Subcutaneous abdominal adipose tissue (tissue), 5 donors: ENCODE measurements around the gene AMOTL2.

ENCODE experiments used
- H3K27ac ChIP-seq: one replicate; pipeline ENCODE4 v1.7.0; 2013; ENCODE audit warnings: low read depth, mild to moderate bottlenecking, inconsistent platforms, low read length, moderate library complexity
- H3K27me3 ChIP-seq, 5 donors: one replicate each; pipeline ENCODE4 v1.7.0; 2013; ENCODE audit warnings: low read length in 5 of 5, inconsistent platforms in 1 of 5; ENCODE audit not compliant: control insufficient read depth in 5 of 5, insufficient read depth in 4 of 5
- H3K36me3 ChIP-seq, 5 donors: one replicate each; pipeline ENCODE4 v1.7.0; 2013; ENCODE audit warnings: low read length in 5 of 5; ENCODE audit not compliant: control insufficient read depth in 5 of 5, insufficient read depth in 5 of 5
- H3K4me1 ChIP-seq, 5 donors: one replicate each; pipeline ENCODE4 v1.7.0; 2013; ENCODE audit warnings: low read length in 5 of 5, mild to moderate bottlenecking in 3 of 5, moderate library complexity in 1 of 5; ENCODE audit not compliant: control insufficient read depth in 5 of 5, insufficient read depth in 5 of 5
- H3K4me3 ChIP-seq, 5 donors: one replicate each; pipeline ENCODE4 v1.7.0; 2013; ENCODE audit warnings: low read length in 5 of 5, low read depth in 1 of 5
- H3K9ac ChIP-seq, 5 donors: one replicate each; pipeline ENCODE4 v1.7.0; 2013; ENCODE audit warnings: low read length in 5 of 5, mild to moderate bottlenecking in 4 of 5, moderate library complexity in 3 of 5
- H3K9me3 ChIP-seq, 5 donors: one replicate each; pipeline ENCODE4 v1.7.0; 2013; ENCODE audit warnings: low read length in 5 of 5; ENCODE audit not compliant: control insufficient read depth in 5 of 5
- donor health status: healthy.
- donor health status: healthy.
- donor health status: healthy.
- donor health status: healthy.
- donor health status: healthy.

Gene AMOTL2

GRCh38 chr3:134367869-134368750, 6.1 kb downstream of the AMOTL2 start:
- Histone ChIP-seq H3K9me3 (no peaks in the 10 kb centered on the region), H3K27me3 (no peaks in the 10 kb centered on the region), H3K27ac (peak overlapping the region; percentile 99), H3K4me3 (peak overlapping the region in 1 of 5 donors; percentile 92), H3K36me3 (peaks cover 2 to 86% (median 83%) of the 10 kb centered on the region in 5 donors), H3K4me1 (peaks cover 49 to 98% (median 94%) of the 10 kb centered on the region in 5 donors), H3K9ac (no peak overlapping the region)

DNA sequence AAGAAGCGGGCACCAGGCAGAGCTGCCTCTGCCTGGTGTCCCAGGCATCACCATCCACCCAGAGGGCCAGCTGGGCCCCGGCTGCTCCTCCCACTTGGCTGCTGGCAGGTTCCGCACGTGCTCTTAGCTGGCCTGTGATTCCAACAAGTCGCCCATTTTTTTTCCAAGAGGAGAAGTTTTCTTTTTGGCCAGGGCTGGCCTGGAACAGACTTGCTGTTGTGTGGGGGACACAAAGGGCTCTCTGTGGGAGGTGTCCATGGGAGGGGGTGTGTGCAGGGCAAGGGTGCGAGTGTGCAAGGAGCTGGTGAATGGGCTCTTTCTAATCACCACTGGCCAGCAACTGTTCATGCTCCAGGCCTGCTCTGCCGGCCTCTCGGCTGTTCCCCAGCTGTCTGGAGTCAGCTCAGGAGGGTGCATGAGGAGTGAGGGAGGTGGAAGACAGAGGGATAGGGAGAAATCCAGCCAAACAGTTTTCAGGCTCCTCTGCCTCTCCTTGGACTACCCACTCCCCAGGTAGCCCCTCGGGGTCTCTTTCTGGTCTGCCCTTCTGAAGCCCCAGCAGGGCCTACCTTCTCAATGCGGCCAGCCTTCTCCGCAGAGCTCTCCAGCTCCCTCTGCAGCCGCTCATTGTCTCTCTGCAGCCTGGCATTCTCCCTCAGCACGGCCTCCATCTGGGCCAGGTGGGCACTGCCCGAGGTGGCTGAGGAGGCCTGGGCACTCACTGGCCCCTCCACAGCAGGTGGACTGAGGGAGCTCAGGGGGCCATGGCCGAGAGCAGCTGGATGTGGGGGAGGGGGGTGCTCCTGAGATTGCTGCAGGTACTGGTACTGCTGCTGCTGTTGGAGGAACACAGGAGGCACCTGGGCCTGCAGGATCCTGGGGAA, 7.1 kb downstream of the AMOTL2 start:
- Histone ChIP-seq H3K9ac (peak overlapping the region in 1 of 5 donors; percentile 12), H3K4me1 (peaks cover 55 to 100% (median 98%) of the 10 kb centered on the region in 5 donors), H3K27me3 (no peaks in the 10 kb centered on the region), H3K36me3 (peaks cover 2 to 94% (median 90%) of the 10 kb centered on the region in 5 donors), H3K9me3 (no peaks in the 10 kb centered on the region), H3K27ac (peak overlapping the region; percentile 98), H3K4me3 (peak overlapping the region in 2 of 5 donors; percentile 3 to 9)

GRCh38 chr3:134366221-134366927, 7.9 kb downstream of the AMOTL2 start:
- no peak overlapping the region for H3K4me3 ChIP-seq
- H3K27me3 ChIP-seq = no peaks in the 10 kb centered on the region
- peak overlapping the region in 3 of 5 donors; percentile 12 to 49 (median 26) for H3K9ac ChIP-seq
- peaks cover 2 to 94% (median 91%) of the 10 kb centered on the region in 5 donors for H3K36me3 ChIP-seq
- H3K9me3 ChIP-seq = no peaks in the 10 kb centered on the region
- peak overlapping the region; percentile 98 for H3K27ac ChIP-seq
- peaks cover 54 to 100% (median 98%) of the 10 kb centered on the region in 5 donors for H3K4me1 ChIP-seq

DNA sequence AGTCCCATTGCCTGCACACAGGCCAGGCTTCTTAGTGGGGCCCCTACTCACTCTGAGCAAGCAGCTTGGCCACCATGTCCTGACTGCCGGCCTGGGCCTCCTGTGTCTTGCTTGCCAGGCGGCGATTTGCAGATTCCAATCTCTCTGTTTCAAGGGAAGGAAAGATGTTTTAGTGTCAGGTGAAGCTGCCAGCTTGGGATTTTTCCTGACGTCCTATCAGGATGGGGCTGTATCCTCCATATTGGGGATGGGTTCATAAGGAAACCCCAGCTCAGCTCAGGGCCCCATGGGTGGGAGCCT, 8.5 kb downstream of the AMOTL2 start:
- Histone ChIP-seq H3K9me3 (no peaks in the 10 kb centered on the region), H3K4me1 (peaks cover 50 to 100% (median 97%) of the 10 kb centered on the region in 5 donors), H3K4me3 (peak overlapping the region in 1 of 5 donors; percentile 45), H3K36me3 (peaks cover 2 to 94% (median 91%) of the 10 kb centered on the region in 5 donors), H3K27me3 (no peaks in the 10 kb centered on the region), H3K27ac (peak overlapping the region; percentile 98), H3K9ac (no peak overlapping the region)

- Histone ChIP-seq H3K9me3 (no peaks in the 10 kb centered on the region), H3K36me3 (peaks cover under 1 to 94% (median 91%) of the 10 kb centered on the region in 5 donors), H3K27ac (peak overlapping the region; percentile 98), H3K9ac (peak overlapping the region in 2 of 5 donors; percentile 26 to 81), H3K4me3 (peak overlapping the region in 2 of 5 donors; percentile 45 to 53), H3K27me3 (no peaks in the 10 kb centered on the region), H3K4me1 (peaks cover 47 to 100% (median 97%) of the 10 kb centered on the region in 5 donors)
These were observed 9.1 kb downstream of the AMOTL2 start for GRCh38 chr3:134364936-134365765.

GRCh38 chr3:134364061-134364935, 9.9 kb downstream of the AMOTL2 start:
- H3K27ac ChIP-seq = peak overlapping the region; percentile 98
- peak overlapping the region in 4 of 5 donors; percentile 49 to 81 (median 62) for H3K9ac ChIP-seq
- peaks cover 0 to 94% (median 91%) of the 10 kb centered on the region in 5 donors for H3K36me3 ChIP-seq
- no peaks in the 10 kb centered on the region for H3K27me3 ChIP-seq
- H3K9me3 ChIP-seq = no peaks in the 10 kb centered on the region
- H3K4me1 ChIP-seq = peaks cover 41 to 100% (median 97%) of the 10 kb centered on the region in 5 donors
- peak overlapping the region; percentile 29 to 53 (median 37) for H3K4me3 ChIP-seq

DNA sequence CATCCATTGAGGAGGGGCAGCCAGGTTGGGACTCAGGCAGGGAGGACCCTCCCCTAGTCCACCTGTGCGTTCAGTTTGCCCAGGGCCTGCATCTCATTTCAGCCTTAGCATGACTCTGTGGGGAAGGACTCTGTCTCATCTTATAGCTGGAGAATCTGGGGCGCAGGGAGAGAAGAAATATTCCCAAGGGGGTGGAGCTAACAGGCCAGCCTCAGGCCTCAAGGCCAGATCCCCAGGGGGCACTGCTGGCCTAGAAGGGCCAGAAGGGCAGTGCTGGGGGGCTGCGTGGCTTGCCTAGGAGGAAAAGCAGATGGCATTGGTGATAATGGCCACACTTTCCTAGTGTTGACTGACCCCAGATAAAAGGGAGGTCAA, 10.9 kb downstream of the AMOTL2 start:
- H3K4me3 ChIP-seq = peak overlapping the region; percentile 17 to 53 (median 38)
- no peaks in the 10 kb centered on the region for H3K9me3 ChIP-seq
- no peaks in the 10 kb centered on the region for H3K27me3 ChIP-seq
- H3K4me1 ChIP-seq = peaks cover 36 to 100% (median 97%) of the 10 kb centered on the region in 5 donors
- peaks cover 2 to 94% (median 91%) of the 10 kb centered on the region in 5 donors for H3K36me3 ChIP-seq
- peak overlapping the region; percentile 98 for H3K27ac ChIP-seq
- peak overlapping the region in 4 of 5 donors; percentile 49 to 70 (median 54) for H3K9ac ChIP-seq

DNA sequence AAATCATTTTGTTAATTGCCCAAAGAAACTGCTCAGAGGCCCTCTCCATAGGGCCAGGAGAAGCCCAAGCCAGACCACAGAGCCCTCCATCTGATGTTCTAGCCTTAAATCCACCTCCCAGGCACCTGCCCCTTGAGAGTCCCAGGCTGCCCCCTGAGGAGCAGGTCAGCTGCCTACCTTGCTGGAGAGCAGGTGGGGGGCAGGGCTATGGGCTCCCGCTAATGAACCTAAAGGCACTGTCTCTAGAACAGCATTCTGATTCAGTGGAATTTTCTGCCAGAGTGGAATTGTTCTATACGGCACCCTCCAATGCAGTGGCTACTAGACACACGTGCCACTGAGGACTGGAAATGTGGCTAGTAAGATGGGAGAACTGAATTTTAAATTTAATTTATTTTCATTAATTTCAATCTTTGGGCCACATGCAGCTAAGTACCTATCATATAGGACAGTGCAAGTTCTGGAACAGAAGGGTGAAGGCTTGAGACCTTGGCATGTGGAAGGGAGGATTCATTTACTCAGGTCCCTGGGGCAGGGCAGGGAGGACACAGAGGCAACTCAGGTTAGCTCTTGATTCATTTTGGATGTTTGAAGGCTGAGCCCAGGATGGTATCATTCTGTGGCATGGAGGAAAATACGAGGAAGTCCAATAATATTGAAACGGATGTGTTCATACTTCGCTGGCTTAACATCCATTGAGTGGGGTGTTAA, 11.4 kb downstream of the AMOTL2 start:
- H3K9me3 ChIP-seq = no peaks in the 10 kb centered on the region
- peak overlapping the region in 2 of 5 donors; percentile 49 to 51 for H3K9ac ChIP-seq
- no peak overlapping the region for H3K4me3 ChIP-seq
- H3K27ac ChIP-seq = peak overlapping the region; percentile 98
- no peaks in the 10 kb centered on the region for H3K27me3 ChIP-seq
- peaks cover 2 to 94% (median 91%) of the 10 kb centered on the region in 5 donors for H3K36me3 ChIP-seq
- peaks cover 41 to 100% (median 97%) of the 10 kb centered on the region in 5 donors for H3K4me1 ChIP-seq
